ENCODE results near the gene CHRM5. TPM values are rescaled to one million over a fixed set of nuclear protein-coding genes. Genes with fewer than 3 reads are reported as not detected.

The CHRM5 gene
- total RNA-seq, 2 donors from 2014 or later: 0.11 TPM; not detected in 1

GRCh38 chr15:34065261-34065660 is 97.0 kb downstream of the CHRM5 start:
- TF ChIP-seq POLR2AphosphoS5 (IDR thresholded peaks at IDR 0.05): no peak
- TF ChIP-seq CTCF (IDR thresholded peaks at IDR 0.05): no peak
- TF ChIP-seq POLR2A (IDR thresholded peaks at IDR 0.05): no peak
- 68% methylated on average over 3 of the region's 3 CpGs for WGBS
- Histone ChIP-seq H3K4me1 (replicated peaks) (no peaks in the 10 kb centered on the region), H3K4me3 (no peak overlapping the region), H3K27me3 (replicated peaks; ENCODE audit: insufficient read depth) (no peaks in the 10 kb centered on the region), H3K9me3 (no peaks in the 10 kb centered on the region), H3K27ac (no peak overlapping the region), H3K36me3 (no peaks in the 10 kb centered on the region)
- intact Hi-C loops (cut with DNase I): no loop called here
- no peak for DNase-seq (ENCODE audit: low spot score)

GRCh38 chr15:34065941-34066340 is 97.6 kb downstream of the CHRM5 start:
- intact Hi-C loops (cut with DNase I): no loop called here
- Histone ChIP-seq H3K4me3 (no peak overlapping the region), H3K4me1 (replicated peaks) (no peaks in the 10 kb centered on the region), H3K27me3 (replicated peaks; ENCODE audit: insufficient read depth) (no peaks in the 10 kb centered on the region), H3K36me3 (no peaks in the 10 kb centered on the region), H3K27ac (peak overlapping the region in 1 of 2 donors; percentile 50), H3K9me3 (no peaks in the 10 kb centered on the region)
- DNase-seq (ENCODE audit: low spot score): peak; percentile 81
- no peak for TF ChIP-seq POLR2A (IDR thresholded peaks at IDR 0.05)
- TF ChIP-seq POLR2AphosphoS5 (IDR thresholded peaks at IDR 0.05): peak; percentile 76
- WGBS: 49% methylated on average over 8 of the region's 8 CpGs

GRCh38 chr15:34070003-34070402 is 101.7 kb downstream of the CHRM5 start:
- Histone ChIP-seq H3K4me1 (replicated peaks) (no peaks in the 10 kb centered on the region), H3K36me3 (no peaks in the 10 kb centered on the region), H3K9me3 (no peaks in the 10 kb centered on the region), H3K27me3 (replicated peaks; ENCODE audit: insufficient read depth) (no peaks in the 10 kb centered on the region), H3K27ac (no peak overlapping the region), H3K4me3 (no peak overlapping the region)
- 87% methylated on average over 6 of the region's 6 CpGs for WGBS
- TF ChIP-seq POLR2A (IDR thresholded peaks at IDR 0.05): no peak
- no peak for TF ChIP-seq POLR2AphosphoS5 (IDR thresholded peaks at IDR 0.05)
- TF ChIP-seq CTCF (IDR thresholded peaks at IDR 0.05): no peak
- no peak for DNase-seq (ENCODE audit: low spot score)
- intact Hi-C loops (cut with DNase I): no loop called here

GRCh38 chr15:34076785-34077184 is 108.5 kb downstream of the CHRM5 start:
- Histone ChIP-seq H3K36me3 (no peaks in the 10 kb centered on the region), H3K4me1 (replicated peaks) (no peaks in the 10 kb centered on the region), H3K27ac (no peak overlapping the region), H3K27me3 (replicated peaks; ENCODE audit: insufficient read depth) (no peaks in the 10 kb centered on the region), H3K4me3 (no peak overlapping the region), H3K9me3 (no peaks in the 10 kb centered on the region)
- intact Hi-C loops (cut with DNase I): no loop called here
- TF ChIP-seq POLR2A (IDR thresholded peaks at IDR 0.05) (no peak), CTCF (IDR thresholded peaks at IDR 0.05) (no peak), POLR2AphosphoS5 (IDR thresholded peaks at IDR 0.05) (no peak)
- no peak for DNase-seq (ENCODE audit: low spot score)
- WGBS: 80% methylated on average over 4 of the region's 4 CpGs

- no peak for DNase-seq (ENCODE audit: low spot score)
- TF ChIP-seq POLR2AphosphoS5 (IDR thresholded peaks at IDR 0.05) (no peak), POLR2A (IDR thresholded peaks at IDR 0.05) (no peak), CTCF (IDR thresholded peaks at IDR 0.05) (no peak)
- intact Hi-C loops (cut with DNase I): no loop called here
- no peaks in the 10 kb centered on the region for H3K36me3 ChIP-seq
- no peaks in the 10 kb centered on the region for H3K27me3 ChIP-seq (replicated peaks; ENCODE audit: insufficient read depth)
- H3K4me3 ChIP-seq: no peak overlapping the region
- no peaks in the 10 kb centered on the region for H3K9me3 ChIP-seq
- H3K27ac ChIP-seq: no peak overlapping the region
- no peaks in the 10 kb centered on the region for H3K4me1 ChIP-seq (replicated peaks)
- 86% methylated on average over 3 of the region's 3 CpGs for WGBS
These were observed 110.6 kb downstream of the CHRM5 start for GRCh38 chr15:34078900-34079299.

Data from prostate gland (tissue), 2 donors.